MCF 10A (cell line): ENCODE data around the gene MTERF1. TPM values are rescaled to one million over a fixed set of nuclear protein-coding genes. Genes with fewer than 3 reads are reported as not detected.
A peak's percentile ranks its signal among the peaks of the same experiment; 100 is the strongest.

Experiments
- BruUV-seq: library from RNA; stranded (reverse); fragments of 400-500 nt; replicated peaks from 2 replicates; lab custom pipeline; 2021; lab: Mats Ljungman, UMichigan
- CTCF ChIA-PET: fragments of 300-600 bp; sonication (Branson Sonifier 250); formaldehyde crosslinking; extraction: SDS; loops from one replicate; lab custom pipeline; 2021; ENCODE audit warnings: antibody characterized with exemption, inconsistent platforms; lab: Yijun Ruan, JAX
- POLR2A ChIA-PET: fragments of 300-600, 350-650 bp; sonication (Branson Sonifier 250); formaldehyde crosslinking; extraction: SDS; loops from one replicate; lab custom pipeline; 2020; ENCODE audit warnings: antibody characterized with exemption, inconsistent platforms; lab: Yijun Ruan, JAX
- DNase-seq: peaks from one replicate; pipeline ENCODE4 v3.0.0-alpha.2; 2018; ENCODE audit not compliant: unreplicated experiment
- H3K27ac Mint-ChIP-seq: one replicate; pipeline ENCODE4 v1.8.0; 2022; ENCODE audit warnings: mild to moderate bottlenecking, low read depth, mixed read lengths; ENCODE audit not compliant: unreplicated experiment
- H3K27me3 Mint-ChIP-seq: one replicate; pipeline ENCODE4 v1.8.0; 2022; ENCODE audit warnings: mixed read lengths; ENCODE audit not compliant: insufficient read depth, unreplicated experiment
- H3K36me3 Mint-ChIP-seq: one replicate; pipeline ENCODE4 v1.8.0; 2022; ENCODE audit warnings: mild to moderate bottlenecking, moderate library complexity, mixed read lengths; ENCODE audit not compliant: insufficient read depth, unreplicated experiment
- H3K4me1 Mint-ChIP-seq: one replicate; pipeline ENCODE4 v1.8.0; 2022; ENCODE audit warnings: mixed read lengths; ENCODE audit not compliant: insufficient read depth, unreplicated experiment
- H3K4me3 Mint-ChIP-seq: one replicate; pipeline ENCODE4 v1.8.0; 2022; ENCODE audit warnings: mild to moderate bottlenecking, moderate library complexity, mixed read lengths; ENCODE audit not compliant: unreplicated experiment
- H3K9me3 Mint-ChIP-seq: one replicate; pipeline ENCODE4 v1.8.0; 2022; ENCODE audit warnings: mixed read lengths; ENCODE audit not compliant: unreplicated experiment
- CTCF ChIP-seq: fragments of 200-600 bp; IDR thresholded peaks from one replicate; pipeline ENCODE4 v1.8.0; 2022; ENCODE audit warnings: antibody characterized with exemption, mild to moderate bottlenecking; ENCODE audit not compliant: unreplicated experiment
- intact Hi-C: fragments of 100-400 bp; cut with micrococcal nuclease; formaldehyde crosslinking; loops from 2 replicates; pipeline ENCODE4 v1.14.1; 2022
- total RNA-seq: library from RNA; stranded (reverse); gene quantifications from 2 replicates; pipeline ENCODE4 v1.2.3, GENCODE V29; 2022

MTERF1 gene
- total RNA-seq, 1 experiment from 2014 or later: 12.9 TPM

GRCh38 chr7:91875851-91876250 lies 4.7 kb downstream of the MTERF1 start:
- peak; percentile 20 for DNase-seq
- ChIA-PET CTCF (interaction anchor here (0.5 to 12.5 kb wide), 16 partner anchors 9 to 788 kb away, joined by 3 to 276 read pairs (median 4); no protein-coding TSS in a partner anchor), POLR2A (interaction anchor here (1.1 to 1.9 kb wide), 3 partner anchors 42 to 64 kb away, joined by 3 to 9 read pairs (median 6); no protein-coding TSS in a partner anchor)
- no TSS peak for BruUV-seq
- H3K4me1 Mint-ChIP-seq: peaks cover 35% of the 10 kb centered on the region
- H3K4me3 Mint-ChIP-seq: no peak overlapping the region
- H3K36me3 Mint-ChIP-seq: peaks cover 48% of the 10 kb centered on the region
- no peaks in the 10 kb centered on the region for H3K27me3 Mint-ChIP-seq
- peak overlapping the region; percentile 1 for H3K27ac Mint-ChIP-seq
- no peak for TF ChIP-seq CTCF
- H3K9me3 Mint-ChIP-seq: no peaks in the 10 kb centered on the region
- intact Hi-C loops: loop anchor here (1.0 to 2.0 kb wide), 2 partner anchors 46 to 53 kb away; no protein-coding TSS in a partner anchor

GRCh38 chr7:91872928-91873327 lies 7.6 kb downstream of the MTERF1 start:
- H3K9me3 Mint-ChIP-seq: no peaks in the 10 kb centered on the region
- TF ChIP-seq CTCF: no peak
- no peak for DNase-seq
- H3K4me3 Mint-ChIP-seq: no peak overlapping the region
- peaks cover 21% of the 10 kb centered on the region for H3K4me1 Mint-ChIP-seq
- peaks cover 46% of the 10 kb centered on the region for H3K36me3 Mint-ChIP-seq
- H3K27ac Mint-ChIP-seq: no peak overlapping the region
- no TSS peak for BruUV-seq
- intact Hi-C loops: no loop called here
- CTCF ChIA-PET: interaction anchor here (0.5 to 12.5 kb wide), 4 partner anchors 7 to 791 kb away, joined by 3 to 276 read pairs (median 20); partner anchors contain the start of gene MTERF1
- no peaks in the 10 kb centered on the region for H3K27me3 Mint-ChIP-seq
- POLR2A ChIA-PET: interaction anchor here (0.9 to 1.0 kb wide), 2 partner anchors 11 to 67 kb away, joined by 3 read pairs; no protein-coding TSS in a partner anchor

GRCh38 chr7:91872069-91872468 lies 8.4 kb downstream of the MTERF1 start:
- H3K4me1 Mint-ChIP-seq: peaks cover 14% of the 10 kb centered on the region
- intact Hi-C loops: no loop called here

More at GRCh38 chr7:91872069-91872468, 8.4 kb downstream of the MTERF1 start:
- ChIA-PET CTCF (interaction anchor here (0.7 to 12.5 kb wide), 3 partner anchors 8 to 789 kb away, joined by 3 to 276 read pairs (median 34); partner anchors contain the start of gene MTERF1), POLR2A (interaction anchor here (0.9 to 1.0 kb wide), 2 partner anchors 10 to 68 kb away, joined by 3 read pairs; no protein-coding TSS in a partner anchor)
- Mint-ChIP-seq H3K27ac (no peak overlapping the region), H3K27me3 (no peaks in the 10 kb centered on the region), H3K9me3 (no peaks in the 10 kb centered on the region), H3K4me3 (no peak overlapping the region), H3K36me3 (peaks cover 39% of the 10 kb centered on the region)
- BruUV-seq: no TSS peak
- no peak for TF ChIP-seq CTCF
- DNase-seq: no peak
